H9 (cell line): Measurements from ENCODE around the gene SIN3B. TPM values are rescaled to one million over a fixed set of nuclear protein-coding genes. Genes with fewer than 3 reads are reported as not detected.
A peak's percentile ranks its signal among the peaks of the same experiment; 100 is the strongest.

Source experiments
- DNase-seq: peaks from one replicate; pipeline ENCODE4 v3.0.0-alpha.2; 2017
- H2AFZ ChIP-seq: one replicate; pipeline ENCODE4 v1.6.1; 2013; ENCODE audit warnings: mild to moderate bottlenecking, low read length, control low read depth, moderate library complexity
- H2AK5ac ChIP-seq: 2 replicates; pipeline ENCODE4 v1.6.1; 2013; ENCODE audit warnings: low read length, control low read depth, mixed read lengths; ENCODE audit not compliant: insufficient read length
- H2BK120ac ChIP-seq: one replicate; pipeline ENCODE4 v1.6.1; 2013; ENCODE audit warnings: low read depth, mild to moderate bottlenecking, low read length, control low read depth, inconsistent platforms; ENCODE audit not compliant: poor library complexity, severe bottlenecking
- H2BK12ac ChIP-seq: 2 replicates; pipeline ENCODE4 v1.6.1; 2013; ENCODE audit warnings: low read length, control low read depth, mixed read lengths, low read depth; ENCODE audit not compliant: insufficient read length
- H2BK15ac ChIP-seq: 2 replicates; pipeline ENCODE4 v1.6.1; 2013; ENCODE audit warnings: low read depth, low read length, control low read depth
- H2BK20ac ChIP-seq: one replicate; pipeline ENCODE4 v1.6.1; 2013; ENCODE audit warnings: low read depth, mild to moderate bottlenecking, low read length, control low read depth, inconsistent platforms; ENCODE audit not compliant: poor library complexity, severe bottlenecking
- H2BK5ac ChIP-seq: 2 replicates; pipeline ENCODE4 v1.6.1; 2013; ENCODE audit warnings: low read length, control low read depth, mixed read lengths; ENCODE audit not compliant: insufficient read length
- H3K14ac ChIP-seq: 2 replicates; pipeline ENCODE4 v1.6.1; 2013; ENCODE audit warnings: low read length, control low read depth; ENCODE audit not compliant: insufficient read depth
- H3K18ac ChIP-seq: 2 replicates; pipeline ENCODE4 v1.6.1; 2013; ENCODE audit warnings: low read depth, mild to moderate bottlenecking, mixed read lengths, low read length, control low read depth; ENCODE audit not compliant: insufficient read length
- H3K23ac ChIP-seq: 2 replicates; pipeline ENCODE4 v1.6.1; 2013; ENCODE audit warnings: low read length, control low read depth, mixed read lengths, low read depth; ENCODE audit not compliant: insufficient read length
- H3K23me2 ChIP-seq: 2 replicates; pipeline ENCODE4 v1.6.1; 2013; ENCODE audit warnings: low read depth, mild to moderate bottlenecking, mixed read lengths, low read length, control low read depth; ENCODE audit not compliant: insufficient read length, poor library complexity, severe bottlenecking
- H3K27ac ChIP-seq: 2 replicates; pipeline ENCODE4 v1.5.1; 2013; ENCODE audit warnings: low read length, control low read depth, mixed read lengths, low read depth; ENCODE audit not compliant: insufficient read length
- H3K27me3 ChIP-seq: 2 replicates; pipeline ENCODE4 v1.6.1; 2013; ENCODE audit warnings: low read length, control low read depth, inconsistent platforms; ENCODE audit not compliant: insufficient read depth
- H3K4ac ChIP-seq: 2 replicates; pipeline ENCODE4 v1.6.1; 2013; ENCODE audit warnings: low read depth, mild to moderate bottlenecking, control low read depth, inconsistent platforms, low read length, moderate library complexity
- H3K4me1 ChIP-seq: 2 replicates; pipeline ENCODE4 v1.6.1; 2013; ENCODE audit warnings: low read length, control low read depth, inconsistent platforms; ENCODE audit not compliant: insufficient read depth
- H3K4me2 ChIP-seq: 2 replicates; pipeline ENCODE4 v1.6.1; 2013; ENCODE audit warnings: low read length, control low read depth, mixed read lengths; ENCODE audit not compliant: insufficient read length, insufficient read depth
- H3K56ac ChIP-seq: 2 replicates; pipeline ENCODE4 v1.6.1; 2013; ENCODE audit warnings: low read depth, mild to moderate bottlenecking, mixed read lengths, low read length, control low read depth; ENCODE audit not compliant: insufficient read length
- H3K79me1 ChIP-seq: 2 replicates; pipeline ENCODE4 v1.6.1; 2013; ENCODE audit warnings: low read depth, mild to moderate bottlenecking, moderate library complexity, low read length, control low read depth, inconsistent platforms; ENCODE audit not compliant: insufficient read depth, poor library complexity, severe bottlenecking
- H3K79me2 ChIP-seq: 2 replicates; pipeline ENCODE4 v1.6.1; 2013; ENCODE audit warnings: low read length, control low read depth, inconsistent platforms; ENCODE audit not compliant: insufficient read depth
- H3K9ac ChIP-seq: 2 replicates; pipeline ENCODE4 v1.6.1; 2013; ENCODE audit warnings: low read length, control low read depth, mixed read lengths; ENCODE audit not compliant: insufficient read length; ENCODE audit errors: extremely low read depth
- H3K9me3 ChIP-seq: one replicate; pipeline ENCODE4 v1.6.1; 2013; ENCODE audit warnings: low read depth, low read length, inconsistent platforms; ENCODE audit not compliant: control insufficient read depth
- H3T11ph ChIP-seq: one replicate; pipeline ENCODE4 v1.6.1; 2013; ENCODE audit warnings: mild to moderate bottlenecking, low read length, control low read depth, inconsistent platforms
- H4K20me1 ChIP-seq: one replicate; pipeline ENCODE4 v1.6.1; 2013; ENCODE audit not compliant: control insufficient read depth, insufficient read length, insufficient read depth
- H4K5ac ChIP-seq: 2 replicates; pipeline ENCODE4 v1.6.1; 2013; ENCODE audit warnings: low read depth, mild to moderate bottlenecking, mixed read lengths, low read length, control low read depth; ENCODE audit not compliant: insufficient read length
- H4K8ac ChIP-seq: replicated peaks from 2 replicates; pipeline ENCODE4 v1.6.1; 2013; ENCODE audit warnings: low read length, control low read depth, mixed read lengths, low read depth; ENCODE audit not compliant: insufficient read length
- H4K91ac ChIP-seq: 2 replicates; pipeline ENCODE4 v1.6.1; 2013; ENCODE audit warnings: low read depth, mild to moderate bottlenecking, moderate library complexity, mixed read lengths, low read length, control low read depth; ENCODE audit not compliant: insufficient read length
- H3K27ac Mint-ChIP-seq, 3 experiments: 2 replicates in 2 of 3; 3 replicates in 1 of 3; pipeline ENCODE4 v1.8.0; 2020 to 2021; ENCODE audit warnings: mixed read lengths in 3 of 3, mild to moderate bottlenecking in 1 of 3, moderate library complexity in 1 of 3
- H3K27me3 Mint-ChIP-seq: 2 replicates; pipeline ENCODE4 v1.8.0; 2021; ENCODE audit warnings: low read depth, mild to moderate bottlenecking, moderate library complexity, mixed read lengths
- H3K36me3 Mint-ChIP-seq, 3 experiments: 2 replicates in 2 of 3; 3 replicates in 1 of 3; pipeline ENCODE4 v1.8.0; 2020 to 2021; ENCODE audit warnings: low read depth in 3 of 3, mixed read lengths in 3 of 3; ENCODE audit not compliant: insufficient read depth in 1 of 3
- H3K4me1 Mint-ChIP-seq, 2 experiments: 2 replicates each; pipeline ENCODE4 v1.8.0; 2020; ENCODE audit warnings: mixed read lengths in 2 of 2
- H3K4me3 Mint-ChIP-seq, 2 experiments: 2 replicates in 1 of 2; 3 replicates in 1 of 2; pipeline ENCODE4 v1.8.0; 2020 to 2021; ENCODE audit warnings: mild to moderate bottlenecking in 2 of 2, mixed read lengths in 2 of 2, moderate library complexity in 1 of 2
- H3K9me3 Mint-ChIP-seq, 2 experiments: 2 replicates in 1 of 2; 3 replicates in 1 of 2; pipeline ENCODE4 v1.8.0; 2020; ENCODE audit warnings: mild to moderate bottlenecking in 2 of 2, mixed read lengths in 2 of 2, moderate library complexity in 1 of 2
- WGBS: extraction: QIAGEN DNeasy Blood & Tissue Kit; methylation state at CpG from one replicate; pipeline ENCODE4 v1.1.7; 2013; ENCODE audit warnings: missing lambda C conversion rate, low lambda C conversion rate, mixed read lengths; ENCODE audit not compliant: insufficient read length; ENCODE audit errors: extremely low coverage; 5-methylcytosine and 5-hydroxymethylcytosine counted together
- total RNA-seq: library from RNA; stranded (reverse); gene quantifications from 2 replicates; pipeline ENCODE4 v1.2.1, GENCODE V29; 2021
- TF ChIP-seq, protein P1 (sequence below): fragments of 200-600 bp; sonication (generic); conservative IDR thresholded peaks from 3 replicates; pipeline ENCODE4 v1.8.0; 2021; ENCODE audit warnings: antibody characterized with exemption, mild to moderate bottlenecking

The SIN3B gene
- total RNA-seq, 1 experiment from 2014 or later = 72.7 TPM

- H3K23ac ChIP-seq = no peak overlapping the region
- WGBS = no CpG with 5 or more reads among the region's 7 CpGs
- H4K20me1 ChIP-seq = no peaks in the 10 kb centered on the region
- H3K27me3 ChIP-seq = no peaks in the 10 kb centered on the region
- H3K14ac ChIP-seq = no peak overlapping the region
- H2BK20ac ChIP-seq = no peak overlapping the region
- H3K9ac ChIP-seq = no peak overlapping the region
- no peaks in the 10 kb centered on the region for H3K27me3 Mint-ChIP-seq
- no peaks in the 10 kb centered on the region for H3K79me1 ChIP-seq
- no peak overlapping the region for H2AK5ac ChIP-seq
- no peak overlapping the region for H3K56ac ChIP-seq
- peak overlapping the region in 2 of 3 experiments; percentile 44 to 61; a peak in 1 of 7 replicates for H3K27ac Mint-ChIP-seq
- H3T11ph ChIP-seq = no peak overlapping the region
- H2BK120ac ChIP-seq = peak overlapping the region; percentile 36
- H3K4me3 Mint-ChIP-seq = no peak overlapping the region
- H3K23me2 ChIP-seq = no peaks in the 10 kb centered on the region
- H3K9me3 Mint-ChIP-seq = no peaks in the 10 kb centered on the region
- H3K9me3 ChIP-seq = no peaks in the 10 kb centered on the region
- no peak overlapping the region for H3K27ac ChIP-seq
- no peak overlapping the region for H4K5ac ChIP-seq
- TF ChIP-seq, protein P1, sequence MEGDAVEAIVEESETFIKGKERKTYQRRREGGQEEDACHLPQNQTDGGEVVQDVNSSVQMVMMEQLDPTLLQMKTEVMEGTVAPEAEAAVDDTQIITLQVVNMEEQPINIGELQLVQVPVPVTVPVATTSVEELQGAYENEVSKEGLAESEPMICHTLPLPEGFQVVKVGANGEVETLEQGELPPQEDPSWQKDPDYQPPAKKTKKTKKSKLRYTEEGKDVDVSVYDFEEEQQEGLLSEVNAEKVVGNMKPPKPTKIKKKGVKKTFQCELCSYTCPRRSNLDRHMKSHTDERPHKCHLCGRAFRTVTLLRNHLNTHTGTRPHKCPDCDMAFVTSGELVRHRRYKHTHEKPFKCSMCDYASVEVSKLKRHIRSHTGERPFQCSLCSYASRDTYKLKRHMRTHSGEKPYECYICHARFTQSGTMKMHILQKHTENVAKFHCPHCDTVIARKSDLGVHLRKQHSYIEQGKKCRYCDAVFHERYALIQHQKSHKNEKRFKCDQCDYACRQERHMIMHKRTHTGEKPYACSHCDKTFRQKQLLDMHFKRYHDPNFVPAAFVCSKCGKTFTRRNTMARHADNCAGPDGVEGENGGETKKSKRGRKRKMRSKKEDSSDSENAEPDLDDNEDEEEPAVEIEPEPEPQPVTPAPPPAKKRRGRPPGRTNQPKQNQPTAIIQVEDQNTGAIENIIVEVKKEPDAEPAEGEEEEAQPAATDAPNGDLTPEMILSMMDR = no peak
- no peak overlapping the region for H2BK12ac ChIP-seq
- H3K4me2 ChIP-seq = no peak overlapping the region
- H3K4me1 Mint-ChIP-seq = peaks cover 25 to 29% of the 10 kb centered on the region in 2 experiments
- no peak overlapping the region for H2BK5ac ChIP-seq
- H3K79me2 ChIP-seq = no peaks in the 10 kb centered on the region
- no peak overlapping the region for H2BK15ac ChIP-seq
- DNase-seq = no peak
- H3K36me3 Mint-ChIP-seq = no peaks in the 10 kb centered on the region
- no peak overlapping the region for H4K91ac ChIP-seq
- H3K4ac ChIP-seq = no peak overlapping the region
- H3K4me1 ChIP-seq = 0 out of 2 replicates have a peak, but pooled peaks cover 3% of the 10 kb centered on the region
- no peak overlapping the region for H3K18ac ChIP-seq
- no peak overlapping the region for H4K8ac ChIP-seq
- H2AFZ ChIP-seq = no peak overlapping the region
These were observed 8.1 kb upstream of the SIN3B start for GRCh38 chr19:16821081-16821480.
